GM19351 (cell line): ENCODE measurements around the gene KCNQ4.

Experiments used
- ATAC-seq: cut with Tn5 transposase; IDR thresholded peaks from one replicate; pipeline ENCODE4 v1.9.1; 2021; ENCODE audit warnings: mild to moderate bottlenecking, moderate library complexity; ENCODE audit not compliant: unreplicated experiment

The KCNQ4 gene

GRCh38 chr1:40818264-40818961, 34.8 kb downstream of the KCNQ4 start:
- peak; percentile 88 for ATAC-seq

- ATAC-seq = no peak
These were observed 35.5 kb downstream of the KCNQ4 start for GRCh38 chr1:40819101-40819500.

- no peak for ATAC-seq
These were observed 36.7 kb downstream of the KCNQ4 start for GRCh38 chr1:40820251-40820797.

- no peak for ATAC-seq
These were observed 37.5 kb downstream of the KCNQ4 start for GRCh38 chr1:40820911-40821693.

- ATAC-seq = no peak
These were observed 39.3 kb downstream of the KCNQ4 start for GRCh38 chr1:40822890-40823289.

GRCh38 chr1:40823345-40823744, 39.8 kb downstream of the KCNQ4 start:
- ATAC-seq = no peak

GRCh38 chr1:40823983-40824382, 40.4 kb downstream of the KCNQ4 start:
- ATAC-seq = no peak

- ATAC-seq = no peak
These were observed 41.2 kb downstream of the KCNQ4 start for GRCh38 chr1:40824591-40825434.

- ATAC-seq = no peak
These were observed 41.8 kb downstream of the KCNQ4 start for GRCh38 chr1:40825435-40825788.

- no peak for ATAC-seq
These were observed 42.4 kb downstream of the KCNQ4 start for GRCh38 chr1:40825996-40826395.

- ATAC-seq = no peak
These were observed 46.2 kb downstream of the KCNQ4 start for GRCh38 chr1:40829631-40830245.

GRCh38 chr1:40830419-40830943, 46.9 kb downstream of the KCNQ4 start:
- ATAC-seq = no peak

- no peak for ATAC-seq
These were observed 47.6 kb downstream of the KCNQ4 start for GRCh38 chr1:40831001-40831732.

GRCh38 chr1:40833979-40834378, 50.4 kb downstream of the KCNQ4 start:
- no peak for ATAC-seq

GRCh38 chr1:40834968-40835545, 51.5 kb downstream of the KCNQ4 start:
- ATAC-seq = no peak

- ATAC-seq = no peak
These were observed 52.7 kb downstream of the KCNQ4 start for GRCh38 chr1:40836283-40836682.

- ATAC-seq = no peak
These were observed 54.0 kb downstream of the KCNQ4 start for GRCh38 chr1:40837601-40838000.

GRCh38 chr1:40838045-40838979, 54.7 kb downstream of the KCNQ4 start:
- ATAC-seq = no peak
